CD4-positive, alpha-beta T cell treated with Interferon alpha-2 for 1 hour (primary cell): ENCODE measurements around the gene LHFPL2.

ENCODE experiments used
- DNase-seq, 2 donors: peaks; one replicate each; pipeline ENCODE4 v3.0.0-alpha.2; 2020 to 2022

Gene LHFPL2

DNA sequence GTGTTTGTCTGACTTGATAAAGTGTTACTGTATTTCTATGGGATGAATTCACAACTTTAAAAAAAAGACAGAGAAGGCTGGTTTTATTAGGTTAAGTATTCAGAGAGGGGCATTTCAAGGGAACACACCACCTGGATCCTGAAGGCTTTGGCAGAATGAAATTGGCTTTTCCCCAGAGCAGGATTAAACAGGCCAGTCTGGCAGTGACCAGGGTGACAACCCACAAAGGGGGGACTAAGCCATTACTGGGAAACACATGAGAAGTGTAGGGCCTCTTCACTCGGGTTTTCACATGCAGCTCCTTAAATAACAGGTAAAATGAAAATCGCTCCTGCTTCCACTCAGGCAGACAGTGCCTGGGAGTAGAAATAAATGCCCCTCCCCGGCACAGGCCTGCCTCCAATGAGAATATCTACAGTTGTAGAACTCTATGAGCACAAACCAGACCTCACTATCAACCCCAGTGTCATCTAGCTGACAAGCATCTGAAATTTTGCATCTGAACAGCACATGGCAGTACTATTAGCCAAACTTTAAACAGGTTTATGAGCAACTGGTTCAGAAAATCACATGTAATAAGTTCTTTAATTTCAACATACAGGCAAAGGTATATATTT is 85.8 kb downstream of the LHFPL2 start:
- no peak for DNase-seq

DNA sequence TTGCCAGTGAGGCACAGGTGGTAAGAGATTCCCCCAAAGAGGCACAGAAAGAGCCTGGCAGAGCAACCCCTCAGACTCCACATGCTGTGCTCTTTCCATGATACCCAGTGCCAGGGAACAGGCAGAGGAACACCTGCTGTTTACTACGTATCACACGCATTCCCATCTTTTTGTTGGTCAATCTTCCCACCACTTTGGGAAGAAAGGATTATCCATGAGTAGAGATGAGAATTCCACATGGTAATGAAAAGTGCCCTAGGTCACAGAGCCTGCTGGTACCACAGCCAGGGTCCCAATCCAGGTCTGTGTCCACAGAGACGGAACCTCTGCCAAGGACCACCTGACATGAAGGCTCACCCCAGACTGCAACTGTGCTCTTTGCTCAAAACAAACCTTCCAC is 86.6 kb downstream of the LHFPL2 start:
- no peak for DNase-seq

DNA sequence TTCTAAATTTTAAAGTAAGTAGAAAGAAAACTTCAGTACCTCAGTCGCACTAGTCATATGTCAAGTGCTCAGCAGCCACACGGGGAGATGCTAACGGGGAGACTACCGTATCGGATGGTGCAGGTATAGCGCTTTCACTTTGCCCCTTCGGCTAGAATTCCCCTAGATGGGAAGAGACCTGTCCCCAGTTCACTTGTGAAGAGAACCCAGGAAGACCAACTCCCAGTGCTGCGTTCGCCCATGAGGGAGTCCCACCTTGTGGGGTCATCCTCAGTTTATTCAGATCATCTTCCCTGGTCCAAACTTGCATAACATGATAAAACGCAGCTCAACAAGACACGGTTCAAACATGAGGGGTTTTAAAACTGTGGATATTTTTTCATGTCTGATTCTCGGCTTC is 87.3 kb downstream of the LHFPL2 start:
- DNase-seq = no peak

DNA sequence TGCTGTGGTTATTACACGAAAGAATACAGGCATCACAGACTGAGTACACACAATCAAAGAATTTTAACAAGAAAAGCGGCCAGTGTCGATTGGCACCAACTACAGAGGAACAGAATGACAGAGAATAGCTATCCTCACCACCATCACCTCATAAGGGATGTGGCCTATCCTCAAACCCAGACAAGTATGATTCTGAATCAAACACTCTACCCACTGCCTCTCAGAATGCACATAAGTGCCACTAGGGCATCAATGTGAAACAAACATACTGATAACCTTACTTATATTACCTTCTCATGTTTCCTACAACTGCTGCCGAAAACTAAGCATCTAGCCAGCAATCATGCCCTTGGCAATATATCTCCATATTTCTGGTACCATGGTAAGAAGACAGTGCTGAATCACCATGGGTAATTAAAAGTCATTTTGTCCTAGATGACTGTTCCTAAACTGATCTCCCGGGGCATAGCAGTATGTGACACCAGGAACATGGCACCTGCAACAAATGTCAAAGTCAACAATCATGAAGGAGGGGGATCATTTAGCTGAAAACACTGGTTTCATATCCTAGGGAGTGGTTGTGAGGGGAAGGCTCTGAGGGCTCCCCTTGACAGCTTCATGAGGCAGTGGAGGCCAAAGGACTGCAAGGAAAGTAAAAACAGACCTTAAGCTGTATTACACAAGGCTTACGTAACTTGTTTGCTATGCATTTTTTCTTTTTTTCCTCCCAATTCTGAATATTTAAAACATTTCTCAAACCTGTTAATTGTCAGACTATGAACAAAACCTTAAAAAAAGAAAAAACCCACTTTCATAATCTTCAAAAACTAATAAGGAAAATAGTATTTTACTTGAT is 88.3 kb downstream of the LHFPL2 start:
- no peak for DNase-seq

DNA sequence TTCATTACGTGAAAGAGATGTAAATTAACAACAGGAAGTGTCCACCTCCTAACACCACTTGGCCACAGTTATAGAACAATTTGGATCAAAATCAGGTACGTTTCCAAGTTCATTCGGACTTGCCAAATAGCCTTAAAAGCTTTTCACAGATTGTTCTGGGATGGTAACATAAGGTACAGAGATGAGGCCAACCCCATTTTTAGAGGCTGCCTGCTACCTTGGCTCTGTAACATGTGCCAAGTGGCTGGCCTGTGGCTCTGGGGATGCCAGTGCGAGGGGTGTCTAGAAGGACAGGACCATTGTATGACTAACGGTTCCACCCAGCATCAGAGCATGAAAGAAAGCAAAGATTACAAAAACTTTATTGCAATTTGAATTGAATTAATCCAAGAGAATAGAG is 91.0 kb downstream of the LHFPL2 start:
- no peak for DNase-seq

DNA sequence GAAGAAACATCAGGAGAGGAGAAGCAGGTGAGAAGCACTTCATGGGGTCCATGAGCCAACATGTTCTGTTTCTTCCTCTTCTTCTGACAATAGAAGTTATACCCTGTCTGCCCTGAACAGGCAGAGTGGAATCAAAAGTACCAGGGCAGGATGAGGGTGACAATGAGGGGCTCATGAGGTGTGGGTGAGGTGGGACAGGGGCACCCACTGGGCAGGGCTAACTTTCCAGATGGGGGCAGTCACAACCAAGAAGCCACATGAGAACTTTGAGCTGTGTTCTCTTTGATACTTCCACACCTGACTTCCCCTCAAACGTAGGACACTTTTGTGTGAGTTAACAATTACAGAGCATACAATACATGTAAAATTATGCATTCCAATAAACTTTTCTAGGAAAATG is 92.7 kb downstream of the LHFPL2 start:
- no peak for DNase-seq

DNA sequence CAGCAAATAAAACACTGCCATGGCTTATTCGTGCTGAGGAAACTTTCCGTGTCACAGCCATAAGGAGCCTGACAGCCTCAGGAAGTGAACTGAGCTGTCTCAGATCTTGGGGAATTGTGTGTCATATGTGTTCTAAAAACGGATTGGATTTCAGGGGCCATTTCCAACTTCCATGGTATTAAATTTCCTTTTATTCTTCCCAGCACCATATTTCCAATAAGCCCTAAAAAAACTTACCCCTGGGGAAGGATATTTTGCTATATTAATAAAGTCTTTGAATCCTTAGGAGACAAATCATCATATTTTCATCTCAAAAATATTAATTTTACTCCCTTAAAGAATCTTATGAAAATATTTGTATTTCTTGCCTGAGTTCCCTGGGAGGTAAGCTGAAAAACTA is 93.9 kb downstream of the LHFPL2 start:
- DNase-seq = no peak

DNA sequence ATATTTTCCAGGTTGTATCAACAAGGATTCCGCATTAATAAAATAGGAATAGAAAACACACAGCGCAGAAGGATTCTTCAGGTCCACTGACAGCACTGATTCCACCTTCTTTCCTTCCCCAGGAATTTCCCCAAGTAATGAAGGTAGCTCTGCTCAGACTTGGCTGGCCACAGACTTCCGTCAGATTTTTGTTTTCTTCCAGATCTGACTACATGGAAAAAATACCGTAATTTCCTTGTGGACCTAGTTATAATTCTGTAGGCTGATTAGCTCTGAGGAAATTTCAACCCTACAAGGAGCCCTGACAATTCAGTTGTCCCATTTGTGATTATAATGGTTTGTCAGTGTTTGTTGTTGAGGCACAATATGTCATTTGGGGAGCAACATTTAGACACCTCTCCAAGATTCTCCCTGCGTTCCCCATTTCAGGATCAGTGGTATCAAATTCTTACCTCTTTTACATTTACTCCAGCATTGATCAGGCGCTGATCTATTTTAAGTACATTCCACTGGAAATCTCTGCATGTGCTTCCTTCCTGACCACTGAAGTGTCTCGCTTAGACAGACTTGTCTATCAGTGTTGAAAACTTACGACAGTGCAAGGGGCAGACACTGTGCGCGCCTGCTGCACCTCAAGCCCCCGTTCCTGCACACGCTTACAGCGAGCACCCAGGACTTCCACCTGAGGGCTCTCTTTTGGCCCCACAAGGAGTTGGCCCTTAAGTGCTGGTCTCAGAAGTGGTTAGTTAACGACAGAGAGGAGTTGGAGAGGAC is 94.8 kb downstream of the LHFPL2 start:
- DNase-seq = no peak

DNA sequence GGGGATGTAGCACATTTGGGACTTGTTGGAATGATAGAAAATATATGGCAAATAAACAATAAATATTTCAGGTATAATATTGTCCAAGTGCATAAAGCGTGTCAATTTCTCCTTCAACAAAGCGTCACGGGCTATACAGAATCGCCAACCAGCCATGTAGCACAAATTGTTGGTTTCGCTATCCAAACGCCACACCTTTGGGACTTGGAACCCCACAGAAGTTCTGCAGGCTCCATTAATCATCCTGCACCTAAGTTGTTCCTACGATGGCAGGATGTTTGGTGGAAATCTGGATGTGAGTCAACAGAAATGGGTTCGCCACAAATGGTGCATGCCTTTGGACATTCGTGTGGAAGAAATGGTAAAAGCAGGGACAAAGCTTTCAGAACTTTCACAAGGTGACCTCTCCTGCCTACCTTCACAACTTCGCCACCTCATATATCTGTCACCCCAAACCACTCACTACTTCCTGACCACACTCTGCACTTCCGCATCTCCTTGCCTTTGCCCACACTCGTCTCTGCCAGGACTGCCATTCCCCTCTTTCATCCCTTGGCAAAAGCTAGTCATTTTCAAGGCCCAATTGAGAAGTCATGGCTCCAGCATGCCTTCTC is 95.7 kb downstream of the LHFPL2 start:
- DNase-seq = no peak

DNA sequence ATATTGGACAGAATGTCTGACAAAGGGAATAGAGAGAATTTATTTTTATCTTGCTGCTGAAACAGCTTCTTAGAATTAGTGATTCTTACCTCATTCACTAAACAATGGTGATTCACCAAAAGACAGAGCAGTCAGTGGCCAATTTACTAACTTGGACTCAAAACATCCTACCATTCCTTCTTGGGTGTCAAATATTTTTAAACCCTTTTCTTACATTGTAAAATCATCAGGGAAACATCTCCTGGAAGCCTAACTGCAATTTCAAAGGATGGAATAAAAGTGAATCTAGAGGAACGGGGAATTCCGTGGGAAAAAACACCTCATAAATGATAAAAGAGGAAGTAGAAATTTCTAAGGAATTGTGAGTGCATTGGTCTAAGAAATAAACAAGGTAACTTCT is 97.7 kb downstream of the LHFPL2 start:
- no peak for DNase-seq

DNA sequence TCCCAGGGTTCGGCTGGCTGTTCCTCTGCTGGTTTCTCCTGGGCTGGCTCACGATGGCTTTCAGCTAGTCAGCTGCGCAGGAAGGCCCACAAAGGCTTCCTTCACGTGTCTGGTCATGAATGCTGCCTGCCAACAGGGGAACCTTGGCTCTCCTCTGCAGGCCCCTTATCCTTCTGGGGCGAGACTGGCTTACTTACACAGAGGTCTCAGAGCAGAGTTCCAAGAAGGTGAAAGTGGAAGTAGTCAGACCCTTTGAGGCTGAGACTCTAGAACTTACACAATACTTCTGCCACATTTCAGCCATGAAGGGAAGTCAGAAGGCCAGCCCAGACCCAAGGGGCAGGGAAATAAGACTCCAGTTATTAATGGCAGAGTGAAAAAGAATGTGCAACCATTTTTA is 99.5 kb downstream of the LHFPL2 start:
- peak; percentile 10 to 54 for DNase-seq

DNA sequence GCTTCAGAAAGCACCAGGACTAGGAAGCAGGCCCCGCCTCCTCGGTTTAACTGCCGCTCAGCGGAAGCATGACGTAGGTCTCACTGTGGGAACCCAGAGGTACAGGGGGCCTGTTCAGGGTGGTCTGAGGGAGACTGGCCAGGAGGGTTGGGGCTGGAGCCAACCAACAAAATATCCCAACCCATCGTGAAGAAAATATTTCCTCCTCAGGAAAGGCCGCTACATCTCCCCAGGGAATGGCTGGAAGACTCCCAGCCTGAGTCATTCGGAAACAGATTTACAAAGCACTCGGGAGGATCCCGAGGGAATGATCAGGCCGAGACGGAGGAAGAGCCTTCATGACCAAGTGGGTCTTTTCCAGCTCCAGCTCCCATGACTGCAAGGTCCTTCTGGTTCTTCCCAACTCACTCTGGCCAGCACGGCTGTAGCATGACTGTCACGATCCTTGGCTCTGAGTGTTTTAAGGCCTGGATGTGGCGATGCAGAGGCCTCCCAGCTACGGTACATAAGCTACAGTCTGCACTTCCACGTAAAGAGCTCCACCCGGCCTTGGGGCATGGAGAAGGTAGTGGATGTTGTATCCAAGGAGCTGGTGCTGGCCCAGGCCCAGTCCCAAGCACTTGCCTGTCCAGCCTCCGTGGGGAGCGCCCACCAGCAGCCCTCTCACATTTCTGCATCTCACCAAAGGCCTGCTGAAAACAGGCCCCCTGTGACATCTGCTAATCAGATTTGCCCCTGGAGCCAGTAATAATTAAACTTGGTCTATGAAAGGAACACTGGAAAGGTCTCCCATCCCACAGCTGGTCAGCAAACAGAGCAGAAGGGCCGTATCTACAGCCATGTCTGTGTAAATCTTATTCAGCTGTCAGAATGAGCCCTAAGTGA is 100.6 kb downstream of the LHFPL2 start:
- no peak for DNase-seq

DNA sequence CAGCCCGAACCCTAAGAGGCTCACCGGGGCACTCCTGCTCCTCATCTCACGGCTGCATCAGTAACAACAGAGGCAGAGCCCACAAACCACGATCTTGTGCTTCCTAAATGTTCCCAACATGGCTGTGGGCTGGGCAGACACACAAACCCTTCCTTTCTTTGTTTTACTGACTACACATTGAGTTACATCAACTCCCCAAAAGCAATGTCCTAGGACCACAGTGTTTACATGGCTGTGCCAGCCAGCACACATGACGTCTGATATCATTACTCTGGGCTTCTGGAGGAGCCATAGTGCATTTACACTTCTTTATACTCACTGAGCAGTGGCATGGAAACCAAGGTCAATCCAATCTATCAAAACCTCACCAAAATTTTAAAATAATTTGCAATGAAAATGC is 101.4 kb downstream of the LHFPL2 start:
- no peak for DNase-seq

DNA sequence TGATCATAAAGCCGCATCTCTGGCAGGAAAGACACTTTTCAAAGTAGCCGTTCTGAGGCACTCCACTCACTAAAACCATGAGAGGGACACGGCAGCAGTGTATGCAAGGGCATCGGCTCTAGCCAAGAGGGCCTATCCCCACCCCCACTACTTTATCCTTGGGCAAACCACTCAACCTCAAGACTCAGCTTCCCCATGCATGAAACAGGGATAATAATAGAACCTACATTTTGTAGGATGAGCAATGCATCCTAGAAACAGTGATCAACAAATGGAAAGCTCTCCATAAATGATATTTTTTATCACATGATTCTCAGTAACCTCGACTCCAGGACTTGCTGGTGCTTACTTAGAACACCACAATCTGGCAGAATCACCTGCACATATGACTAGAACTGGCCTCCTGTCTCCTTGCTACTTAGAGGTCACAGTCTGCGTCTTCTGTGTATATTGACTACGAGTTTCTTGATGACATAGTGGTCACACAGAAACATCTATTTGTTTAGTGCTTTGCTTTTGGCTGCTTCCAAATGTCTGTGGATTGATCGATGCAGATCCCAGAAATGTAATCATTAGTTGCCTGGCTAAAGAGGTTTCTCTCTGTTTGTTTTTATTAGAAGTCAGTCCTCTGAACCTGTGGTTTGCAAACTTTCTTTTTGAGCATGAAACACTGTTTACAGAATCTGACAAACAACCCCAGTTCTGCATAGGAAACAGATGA is 102.1 kb downstream of the LHFPL2 start:
- no peak for DNase-seq

DNA sequence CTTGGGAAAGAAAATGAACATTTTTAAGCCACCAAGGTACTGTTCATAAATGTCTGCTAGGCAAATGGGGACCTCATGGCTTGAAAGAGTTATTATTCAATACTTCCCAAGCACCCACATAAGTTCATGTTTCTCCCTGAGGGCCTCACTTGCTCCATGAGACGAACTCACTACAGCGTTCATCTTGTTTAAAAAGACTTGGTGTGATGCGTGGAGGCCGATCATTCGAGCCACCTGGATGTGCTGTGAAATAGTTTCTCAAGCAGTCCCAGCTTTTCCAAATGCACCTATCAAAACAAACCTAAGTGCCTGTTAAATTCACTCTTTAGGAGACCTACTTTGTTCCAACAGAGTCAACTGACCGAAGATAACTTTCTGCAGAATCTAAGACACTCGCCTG is 103.2 kb downstream of the LHFPL2 start:
- no peak for DNase-seq

DNA sequence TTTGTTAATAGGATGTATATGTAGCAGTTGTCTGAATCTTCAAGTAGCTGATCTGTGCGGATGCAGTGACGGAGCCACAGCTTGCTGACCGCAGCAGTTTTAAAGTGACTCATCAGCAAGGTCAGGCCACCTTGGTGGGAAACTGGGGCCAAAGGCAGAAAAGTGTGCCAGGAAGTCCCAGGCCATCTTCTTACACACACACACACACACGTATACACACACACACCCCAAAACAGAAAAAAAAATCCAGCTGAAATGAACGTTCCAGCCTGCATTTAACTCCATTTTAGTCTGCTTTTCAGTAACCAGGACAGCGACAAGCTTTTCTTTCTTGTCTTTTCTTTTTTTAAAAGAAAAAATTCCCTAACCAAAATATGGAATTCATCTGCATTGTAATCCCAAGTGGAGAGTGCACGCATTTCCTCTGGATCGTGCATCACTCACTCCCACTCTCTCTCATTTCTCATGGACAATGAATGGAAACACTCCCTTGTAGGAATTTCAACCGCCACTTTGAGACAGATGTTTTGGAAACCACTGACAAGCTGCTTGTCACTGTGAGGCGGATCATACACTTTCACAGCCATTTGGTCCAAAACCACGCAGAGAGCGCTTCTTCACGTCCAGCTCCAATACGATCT is 103.9 kb downstream of the LHFPL2 start:
- DNase-seq = no peak

DNA sequence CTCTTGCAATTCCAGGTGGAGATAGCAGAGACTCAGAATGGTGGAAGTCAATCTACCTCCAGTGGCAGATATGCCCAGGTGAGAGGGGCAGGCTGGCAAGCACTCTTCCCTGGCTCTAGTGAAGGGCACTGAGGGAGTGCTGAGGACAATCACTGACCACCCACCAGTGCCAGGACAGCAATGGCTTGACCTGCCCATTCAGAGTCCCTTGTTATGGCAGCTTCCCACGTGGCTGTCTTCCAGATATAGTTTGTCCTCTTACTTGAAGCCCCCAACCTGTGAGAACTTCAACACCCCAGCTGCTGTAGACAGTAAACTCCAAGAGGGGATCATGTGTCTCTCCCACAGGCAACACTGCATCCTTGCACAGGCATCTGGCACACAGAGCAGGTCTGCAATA is 104.7 kb downstream of the LHFPL2 start:
- DNase-seq = no peak

DNA sequence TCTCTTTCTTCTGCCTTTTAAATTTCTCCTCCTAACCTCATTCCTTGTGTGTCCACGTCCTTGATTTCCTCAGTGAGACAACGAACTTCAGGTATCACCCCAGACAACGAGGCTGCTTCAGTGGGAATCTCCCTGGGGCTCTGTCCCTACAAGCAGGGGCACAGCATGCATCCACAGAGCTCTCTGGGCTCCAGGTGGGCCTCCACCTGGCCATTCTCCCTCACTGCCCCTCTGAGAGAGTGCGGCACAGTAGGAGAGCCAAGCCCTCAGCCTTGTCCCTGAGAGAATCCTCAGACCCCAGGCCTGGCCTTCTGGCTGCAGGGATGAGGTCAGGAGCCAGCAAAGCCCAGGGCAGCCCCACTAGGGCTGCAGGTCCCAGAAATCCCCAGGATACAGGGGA is 105.3 kb downstream of the LHFPL2 start:
- no peak for DNase-seq

DNA sequence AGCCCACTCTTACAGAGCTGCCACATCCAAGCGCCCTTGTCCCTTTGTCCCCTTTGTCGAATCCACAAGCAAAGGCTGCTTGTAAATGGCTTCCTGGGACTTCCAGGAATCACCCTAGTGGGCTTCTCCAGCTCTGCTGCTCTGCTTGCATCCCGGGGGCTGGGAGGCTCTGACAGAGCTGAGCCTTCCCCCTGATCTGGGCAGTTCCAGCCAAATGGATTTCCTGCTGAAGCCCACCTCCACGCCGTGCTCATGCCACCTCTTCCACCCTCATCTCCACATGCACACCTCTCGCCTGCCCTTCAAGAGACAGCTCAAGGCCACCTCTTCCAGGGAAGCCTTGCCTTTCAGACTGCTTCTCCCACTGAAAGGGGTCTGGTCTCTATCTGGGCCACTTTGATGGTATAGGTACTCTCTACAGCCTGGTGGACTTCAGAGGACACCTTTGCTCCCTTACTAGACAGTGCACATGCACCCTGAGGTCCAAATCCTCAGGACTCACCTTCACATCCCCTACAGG is 106.2 kb downstream of the LHFPL2 start:
- DNase-seq = no peak

DNA sequence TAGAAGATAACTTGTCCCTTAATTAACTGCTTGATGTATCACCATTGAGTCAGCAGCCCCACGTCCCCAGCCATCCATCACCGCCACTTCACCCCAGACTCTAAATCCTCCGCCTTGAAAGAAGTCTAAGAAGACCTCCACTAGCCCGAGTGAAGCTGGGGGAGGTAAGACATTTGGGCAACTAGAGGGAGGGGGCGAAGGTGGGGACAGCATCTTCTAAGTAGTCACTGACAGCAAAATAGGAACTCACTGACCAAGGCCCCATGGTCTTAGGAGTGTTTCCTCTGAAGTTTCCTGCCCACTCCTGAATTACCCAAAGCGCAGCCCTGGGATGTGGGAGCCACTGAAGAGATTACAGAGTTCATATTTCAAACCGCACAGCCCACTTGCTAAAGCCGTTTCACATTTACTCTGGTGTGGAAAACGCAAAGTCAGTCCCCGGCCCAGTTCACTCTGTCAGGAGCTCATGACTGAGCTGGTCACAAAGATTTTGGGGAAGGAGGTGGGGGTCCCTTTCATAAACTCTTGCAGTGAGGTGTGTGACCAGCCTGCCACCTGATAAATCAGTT is 107.4 kb downstream of the LHFPL2 start:
- no peak for DNase-seq
